ENCODE measurements around the gene GGCT.
"Not testable (repeated sequence)": the region's sequence is repeated elsewhere in the genome, so short reads cannot be mapped to it uniquely, and the experiment has no call there.

GGCT gene

GRCh38 chr7:30514776-30515175, 10.1 kb upstream of the GGCT start:
- DNase-seq: no peak

GRCh38 chr7:30514177-30514576, 9.5 kb upstream of the GGCT start:
- no peak for DNase-seq

GRCh38 chr7:30513762-30514161, 9.1 kb upstream of the GGCT start:
- DNase-seq: no peak

- no peak for DNase-seq
Measured at GRCh38 chr7:30511973-30512662, 7.5 kb upstream of the GGCT start.

- no peak for DNase-seq
Measured at GRCh38 chr7:30511494-30511893, 6.9 kb upstream of the GGCT start.

GRCh38 chr7:30510124-30511075, 5.8 kb upstream of the GGCT start:
- DNase-seq: peak; percentile 59

- not testable (repeated sequence) for DNase-seq
Measured at GRCh38 chr7:30509171-30509857, 4.7 kb upstream of the GGCT start.

GRCh38 chr7:30507346-30507900, 2.8 kb upstream of the GGCT start:
- not testable (repeated sequence) for DNase-seq

GRCh38 chr7:30505174-30505697, 607 bp upstream of the GGCT start:
- peak; percentile 9 for DNase-seq

GRCh38 chr7:30503274-30504212, 1.1 kb downstream of the GGCT start:
- no peak for DNase-seq

GRCh38 chr7:30502470-30503251, 2.0 kb downstream of the GGCT start:
- no peak for DNase-seq

GRCh38 chr7:30501264-30501663, 3.4 kb downstream of the GGCT start:
- no peak for DNase-seq

- DNase-seq: no peak
Measured at GRCh38 chr7:30493228-30493627, 11.4 kb downstream of the GGCT start.

- no peak for DNase-seq
Measured at GRCh38 chr7:30491417-30491816, 13.2 kb downstream of the GGCT start.

- no peak for DNase-seq
Measured at GRCh38 chr7:30487371-30487770, 17.3 kb downstream of the GGCT start.

GRCh38 chr7:30485667-30486066, 19.0 kb downstream of the GGCT start:
- no peak for DNase-seq

- DNase-seq: not testable (repeated sequence)
Measured at GRCh38 chr7:30481416-30481815, 23.2 kb downstream of the GGCT start.

GRCh38 chr7:30479202-30480120, 25.2 kb downstream of the GGCT start:
- DNase-seq: peak; percentile 89

- DNase-seq: peak; percentile 85
Measured at GRCh38 chr7:30478349-30479201, 26.1 kb downstream of the GGCT start, which contains the start of gene NOD1. TSS of gene NOD1 (minus strand) at chr7:30478784. CDS start at chr7:30456921, 21,863 bp downstream.
